Frontal cortex (tissue), 4 donors: Measurements from ENCODE around the gene ZNF692. TPM values are rescaled to one million over a fixed set of nuclear protein-coding genes. Genes with fewer than 3 reads are reported as not detected.
A peak's percentile ranks its signal among the peaks of the same experiment; 100 is the strongest.
"Not testable (repeated sequence)": the region's sequence is repeated elsewhere in the genome, so short reads cannot be mapped to it uniquely, and the experiment has no call there.

Experiments
- DNase-seq, 2 donors: peaks; one replicate each; pipeline ENCODE4 v3.0.0; 2012; ENCODE audit warnings: low spot score in 2 of 2
- FAIRE-seq: peaks from 2 replicates; lab custom pipeline; 2012; peaks lifted over from hg19 to GRCh38; lab: Jason Lieb, UNC
- small RNA-seq: library from RNA; depleted of rRNA; stranded (forward); fragments of <200 nt; gene quantifications from one replicate; pipeline ENCODE3, GENCODE V24; 2014
- total RNA-seq: library from RNA; depleted of rRNA; stranded (reverse); fragments of >200 nt; gene quantifications from one replicate; pipeline ENCODE4 v1.2.3, GENCODE V29; 2014
- donor health status: control.
- donor health status: control.
- donor health status: control.

The ZNF692 gene
- total RNA-seq, 1 donor from 2014 or later = 19.6 TPM

- no peak for DNase-seq
Measured at GRCh38 chr1:248812736-248813425, 46.0 kb downstream of the ZNF692 start.

GRCh38 chr1:248811514-248812490, 47.1 kb downstream of the ZNF692 start:
- DNase-seq (no peak), FAIRE-seq (no peak)

More at GRCh38 chr1:248812736-248813425, 46.0 kb downstream of the ZNF692 start:
- no peak for FAIRE-seq

DNA sequence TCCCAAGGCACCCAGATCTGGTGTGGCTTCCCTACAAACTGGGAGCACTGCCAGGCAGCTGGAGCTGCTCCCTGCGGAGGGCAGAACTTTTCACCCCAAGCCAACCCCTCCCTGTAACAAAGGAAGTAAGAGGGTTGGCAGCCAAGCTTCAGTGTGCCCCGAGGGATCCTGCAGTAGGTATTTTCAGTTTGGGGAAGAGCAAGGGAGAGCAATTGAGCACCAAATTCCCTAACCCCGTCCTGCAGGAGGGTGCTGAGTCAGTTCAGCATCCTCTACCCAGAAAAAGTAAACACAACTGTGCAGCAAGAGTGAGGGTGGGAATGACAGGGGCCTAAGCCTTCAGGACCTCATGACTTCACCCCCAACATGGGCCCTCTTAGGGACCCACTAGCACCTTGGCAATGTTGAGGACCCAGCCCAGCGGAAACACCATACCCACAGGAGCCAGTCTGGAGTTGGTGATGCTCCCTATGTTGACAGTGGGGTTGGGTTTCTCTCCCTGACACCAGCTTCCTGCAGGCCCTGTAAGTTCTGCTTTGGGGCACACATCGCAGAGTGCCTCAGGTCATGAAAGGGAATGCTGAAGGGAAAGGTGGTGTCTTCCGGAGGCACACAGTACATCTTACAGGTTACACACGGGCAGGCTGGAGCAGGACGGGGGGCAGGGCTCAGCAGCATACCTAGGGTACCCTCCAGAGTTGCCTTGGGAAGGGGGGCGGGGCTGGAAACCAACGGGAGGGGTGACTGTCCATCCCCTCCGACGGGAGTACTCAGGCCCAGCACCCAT, 48.0 kb downstream of the ZNF692 start:
- FAIRE-seq (no peak), DNase-seq (no peak)

GRCh38 chr1:248810000-248810726, 48.7 kb downstream of the ZNF692 start:
- FAIRE-seq = no peak

DNA sequence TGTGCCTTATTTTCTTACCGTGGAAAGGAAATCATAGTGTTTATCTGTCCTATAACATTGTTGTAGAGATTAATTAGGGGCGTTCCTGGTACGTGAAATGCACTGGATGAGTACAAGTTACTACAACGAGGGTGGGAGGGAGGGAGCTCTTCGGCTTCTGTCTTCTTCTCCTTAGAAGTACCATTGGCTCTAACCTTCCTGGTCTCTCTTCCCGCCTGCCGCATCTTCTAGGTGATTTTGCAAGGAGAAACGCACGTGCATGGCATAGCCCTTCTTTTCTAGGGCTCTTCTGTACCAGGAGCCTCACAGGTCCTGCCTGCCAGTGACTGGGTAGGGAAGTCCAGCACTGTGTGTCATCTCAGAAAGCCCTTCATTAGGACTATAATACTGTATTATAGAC, 50.0 kb downstream of the ZNF692 start:
- FAIRE-seq = no peak
- no peak for DNase-seq

More at GRCh38 chr1:248810000-248810726, 48.7 kb downstream of the ZNF692 start:
- DNase-seq = no peak

- peak in 1 of 2 donors; percentile 61 for DNase-seq
- no peak for FAIRE-seq
Measured at GRCh38 chr1:248807067-248807737, 51.7 kb downstream of the ZNF692 start.

DNA sequence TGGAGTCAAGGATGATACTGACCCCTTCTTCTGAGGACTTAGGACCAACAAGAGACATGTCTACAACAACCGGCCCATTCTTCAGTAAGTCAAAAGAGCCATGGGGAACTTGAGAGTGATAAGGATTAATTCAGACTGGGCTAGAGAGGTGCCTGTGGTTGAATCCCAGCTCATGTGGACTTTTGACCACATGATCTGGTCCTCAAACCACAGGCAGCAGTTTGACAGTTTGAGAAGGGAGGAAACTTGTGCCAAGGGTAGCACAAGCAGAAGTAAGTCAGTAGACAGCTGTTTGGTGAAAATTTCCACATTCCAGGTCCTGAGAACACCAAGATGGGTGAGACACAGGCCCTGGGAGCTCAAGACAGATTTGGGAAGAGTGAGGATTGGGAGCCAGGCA, 53.0 kb downstream of the ZNF692 start:
- FAIRE-seq (no peak), DNase-seq (no peak)

DNA sequence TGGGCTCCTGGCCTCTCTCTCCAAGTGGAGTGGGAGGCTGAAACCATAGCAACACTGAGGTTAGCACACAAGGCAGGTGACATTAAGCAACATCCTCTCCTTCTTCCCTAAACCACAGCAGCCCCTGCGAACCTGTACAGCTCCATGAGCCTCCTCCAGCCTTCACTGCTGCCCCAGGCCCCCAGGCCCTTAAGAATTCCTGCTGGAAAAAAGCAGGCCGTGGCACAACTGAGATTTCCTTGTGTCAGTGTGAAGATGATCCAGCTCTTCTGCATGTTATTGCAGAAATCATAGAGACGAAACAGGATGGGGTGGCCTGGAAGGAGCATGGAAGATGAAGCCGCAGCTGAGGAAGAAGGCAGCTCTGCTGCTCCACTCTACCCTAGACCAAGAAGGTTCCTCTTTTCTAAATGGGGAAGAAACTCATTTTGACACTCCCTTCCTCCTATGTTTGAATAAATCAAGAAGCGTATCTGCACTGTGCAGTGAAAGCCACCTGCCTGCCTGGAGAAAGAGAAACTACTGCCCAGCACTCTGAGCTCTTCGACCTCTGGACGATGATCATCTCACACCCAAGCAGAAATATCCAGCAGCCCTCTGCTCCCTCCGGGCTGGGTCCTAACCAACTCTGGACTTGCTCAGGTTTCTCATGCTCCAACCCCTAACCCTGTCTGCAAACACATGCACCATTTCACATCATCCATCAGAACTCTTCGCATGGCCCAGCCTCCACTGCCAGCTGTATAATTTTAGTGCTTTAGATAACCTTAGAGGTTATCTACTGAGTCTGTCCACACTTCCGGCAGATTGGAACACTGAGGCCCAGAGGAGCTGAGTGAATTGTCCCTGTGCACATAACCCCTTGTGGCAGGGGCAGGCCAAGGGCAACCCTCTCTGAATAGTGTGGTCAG, 53.9 kb downstream of the ZNF692 start:
- no peak for DNase-seq
- FAIRE-seq = no peak

DNA sequence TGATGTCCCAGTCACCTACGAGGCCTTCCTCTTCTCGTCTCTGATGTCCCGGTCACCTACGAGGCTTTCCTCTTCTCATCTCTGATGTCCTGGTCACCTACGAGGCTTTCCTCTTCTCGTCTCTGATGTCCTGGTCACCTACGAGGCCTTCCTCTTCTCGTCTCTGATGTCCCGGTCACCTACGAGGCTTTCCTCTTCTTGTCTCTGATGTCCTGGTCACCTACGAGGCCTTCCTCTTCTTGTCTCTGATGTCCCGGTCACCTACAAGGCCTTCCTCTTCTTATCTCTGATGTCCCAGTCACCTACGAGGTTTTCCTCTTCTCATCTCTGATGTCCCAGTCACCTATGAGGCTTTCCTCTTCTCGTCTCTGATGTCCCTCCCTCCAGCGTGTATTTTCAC, 55.4 kb downstream of the ZNF692 start:
- not testable (repeated sequence) for FAIRE-seq, DNase-seq

- no peak for DNase-seq
- no peak for FAIRE-seq
Measured at GRCh38 chr1:248802454-248802853, 56.4 kb downstream of the ZNF692 start.

GRCh38 chr1:248800459-248800858, 58.4 kb downstream of the ZNF692 start:
- DNase-seq (no peak), FAIRE-seq (no peak)

Small RNAs within 50 kb of the gene (small RNA-seq; reads per million reads assigned to genes)
- not detected for gene MIR3124

Other genes with a start within 250 kb of the ZNF692 start
- gene OR2T11, start 224.0 kb downstream of the ZNF692 start, total RNA-seq = not detected
- gene OR2T35, start 213.8 kb downstream of the ZNF692 start, total RNA-seq = under 0.01 TPM
- gene OR2T27, start 203.6 kb downstream of the ZNF692 start, total RNA-seq = not detected
- gene OR14I1, start 156.3 kb downstream of the ZNF692 start, total RNA-seq = not detected
- gene LYPD8, start 103.3 kb downstream of the ZNF692 start, total RNA-seq = not detected
- 31.4 TPM for gene SH3BP5L, start 33.2 kb downstream of the ZNF692 start, total RNA-seq
- gene ZNF672, start 20.9 kb downstream of the ZNF692 start, total RNA-seq = 14.7 TPM
- 11.0 TPM for gene PGBD2, start 47.1 kb upstream of the ZNF692 start, total RNA-seq